Stimulated activated CD4-positive, alpha-beta T cell treated with anti-CD3 and anti-CD28 coated beads, TNF-alpha, amount 100 ng/mL, for 1 hour (primary cell): ENCODE data around the gene STK38.
"Not testable (repeated sequence)": the region's sequence is repeated elsewhere in the genome, so short reads cannot be mapped to it uniquely, and the experiment has no call there.

ENCODE experiments used
- DNase-seq, 3 donors: peaks; one replicate each; pipeline ENCODE4 v3.0.0-alpha.2; 2020; ENCODE audit warnings: low read depth in 3 of 3, low spot score in 1 of 3

The STK38 gene

DNA sequence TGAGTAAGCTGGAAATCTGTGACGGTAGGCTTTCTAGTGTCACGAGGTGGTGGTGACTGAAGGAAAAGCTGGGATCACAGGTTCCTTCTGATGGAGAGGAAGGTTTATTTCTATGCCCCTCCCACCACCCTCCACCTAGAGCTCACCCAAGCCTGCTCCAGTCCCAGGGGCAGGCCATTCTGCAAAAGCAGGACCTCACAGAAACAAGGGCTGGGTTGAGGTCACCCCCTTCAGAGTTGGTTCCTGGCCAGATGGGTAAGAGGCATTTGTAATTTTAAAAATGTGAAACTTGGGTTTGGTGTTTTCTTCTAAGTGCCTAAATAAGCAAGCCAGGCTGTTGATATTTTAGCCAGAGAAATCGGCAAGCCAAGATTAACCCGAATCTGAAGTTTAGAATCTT, 57.9 kb downstream of the STK38 start:
- DNase-seq, result no peak

DNA sequence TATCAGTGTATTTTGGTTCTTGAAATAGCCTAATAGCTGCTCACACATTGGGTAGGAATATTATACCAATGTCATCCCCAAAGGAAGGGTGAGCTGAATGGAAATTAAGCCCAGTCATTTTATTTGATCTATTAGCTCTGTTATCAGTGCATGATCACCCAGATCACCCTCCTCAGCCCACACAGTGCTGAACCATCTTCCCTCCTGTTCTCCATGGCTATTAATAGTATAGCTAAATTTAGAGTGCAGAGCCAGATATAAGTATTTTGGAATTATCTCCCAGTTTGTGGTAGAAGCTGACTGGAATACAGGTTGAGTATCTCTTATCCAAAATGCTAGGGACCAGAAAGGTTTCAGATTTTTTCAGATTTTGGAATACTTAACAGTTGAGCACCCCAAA, 59.1 kb downstream of the STK38 start:
- no peak for DNase-seq

DNA sequence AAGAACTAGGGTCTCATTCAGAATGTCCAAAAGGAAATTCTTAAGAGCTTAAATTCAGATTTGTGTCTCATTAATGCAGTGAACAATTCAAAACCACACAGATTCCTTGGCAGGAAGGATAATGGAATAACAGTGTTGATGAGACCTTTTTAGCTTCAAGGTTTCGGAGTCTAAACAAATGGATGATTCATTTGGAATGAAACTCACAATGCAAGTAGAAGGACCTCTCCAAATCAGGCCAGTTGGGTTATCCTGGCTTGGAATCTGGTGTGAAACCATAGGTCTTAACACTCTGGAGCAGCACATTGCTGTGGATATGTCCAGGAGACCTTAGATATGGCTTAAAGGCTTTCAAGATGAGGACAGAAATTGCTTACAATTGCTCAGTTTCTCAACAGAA, 59.6 kb downstream of the STK38 start:
- DNase-seq, result no peak

DNA sequence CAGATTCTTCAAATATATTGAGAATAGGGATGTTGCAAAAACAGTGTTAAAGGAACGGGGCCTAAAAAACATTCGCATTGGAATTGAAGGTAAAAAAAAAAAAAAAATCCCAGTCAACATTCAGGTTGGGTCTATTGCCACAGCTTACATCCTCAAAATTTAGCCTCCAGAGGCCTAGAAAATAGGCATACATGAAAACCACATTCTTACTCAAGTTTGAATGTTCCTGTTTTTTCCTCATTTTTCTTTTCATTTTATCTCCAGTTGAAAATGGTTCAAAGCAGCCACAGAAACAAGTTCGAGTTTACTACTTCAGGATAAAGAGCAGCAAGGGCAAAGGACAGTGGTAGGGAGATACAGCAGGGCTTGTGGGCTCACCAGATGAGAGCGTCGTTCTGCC, 62.5 kb downstream of the STK38 start:
- DNase-seq, result no peak

DNA sequence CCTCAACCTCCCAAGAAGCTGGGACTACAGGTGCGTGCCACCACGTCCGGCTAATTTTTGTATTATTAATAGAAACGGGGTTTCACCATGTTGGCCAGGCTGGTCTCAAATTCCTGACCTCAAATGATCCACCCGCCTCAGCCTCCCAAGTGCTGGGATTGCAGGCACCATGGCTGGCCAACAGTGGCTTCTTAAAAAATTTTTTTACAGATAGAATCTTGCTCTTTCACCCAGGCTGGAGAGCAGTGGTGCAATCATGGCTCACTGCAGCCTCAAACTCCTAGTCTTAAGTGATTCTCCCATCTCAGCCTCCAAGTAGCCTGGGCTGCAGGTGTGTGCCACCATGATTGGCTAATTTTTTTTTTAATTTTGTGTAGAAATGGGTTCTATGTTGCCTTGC, 64.0 kb downstream of the STK38 start:
- not testable (repeated sequence) for DNase-seq

DNA sequence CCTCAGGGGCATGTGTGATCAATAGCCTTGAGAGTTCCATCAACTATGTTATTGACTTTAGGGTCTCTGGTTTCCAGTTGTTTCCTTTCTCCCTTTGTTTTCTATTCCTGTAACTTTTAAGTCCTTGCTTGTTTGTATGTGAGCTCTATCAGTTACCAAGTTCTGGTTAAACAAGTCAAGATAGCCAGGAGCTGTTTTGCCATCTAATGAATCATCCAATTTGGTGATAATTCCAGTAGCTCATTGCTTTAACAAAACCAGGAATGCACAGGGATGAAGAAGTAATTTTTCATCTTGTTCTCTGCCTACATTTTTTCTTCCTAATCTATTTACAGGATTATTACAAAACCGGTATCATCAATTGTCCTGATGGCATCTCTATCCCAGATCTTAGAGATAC, 68.0 kb downstream of the STK38 start:
- DNase-seq, result no peak

DNA sequence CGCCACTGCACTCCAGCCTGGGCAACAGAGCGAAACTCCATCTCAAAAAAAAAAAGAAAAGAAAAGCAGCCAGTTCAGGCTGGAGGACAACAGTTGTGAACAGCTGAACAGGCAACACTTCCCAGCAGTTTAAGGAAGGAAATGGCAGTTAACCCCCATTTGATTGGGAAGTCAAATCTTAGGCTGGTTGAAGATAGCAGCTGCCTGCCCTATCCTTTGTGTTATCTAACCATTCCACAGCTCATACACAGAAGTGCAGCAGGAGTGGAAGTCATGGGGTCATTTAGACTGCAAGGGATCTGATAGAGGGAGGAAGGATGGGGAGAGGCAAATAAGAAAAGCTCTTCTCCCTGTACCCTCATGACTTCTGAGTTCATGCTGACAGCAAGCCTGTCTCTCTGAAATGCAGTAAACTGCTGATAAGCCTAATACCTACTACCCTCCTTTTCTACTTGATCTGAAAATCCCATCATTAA, 69.2 kb downstream of the STK38 start:
- no peak for DNase-seq

DNA sequence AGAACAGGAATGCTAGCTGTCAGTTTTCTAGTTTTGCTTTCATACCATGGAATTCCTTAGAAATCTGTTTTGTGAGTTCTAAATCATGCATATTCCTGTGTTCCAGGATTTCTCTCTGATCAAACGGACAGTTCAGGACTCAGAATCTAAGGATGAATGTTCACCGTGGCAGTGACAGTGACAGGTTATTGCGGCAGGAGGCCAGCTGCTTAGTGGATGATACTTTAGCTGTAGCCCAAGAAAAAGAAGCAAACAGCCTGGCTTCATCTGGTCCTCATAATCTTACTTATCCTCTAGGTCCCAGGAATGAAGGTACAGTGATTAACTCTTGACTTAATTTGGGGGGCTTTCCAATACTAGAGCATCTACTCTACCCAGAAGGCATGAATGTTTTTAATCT, 77.3 kb downstream of the STK38 start:
- no peak for DNase-seq

DNA sequence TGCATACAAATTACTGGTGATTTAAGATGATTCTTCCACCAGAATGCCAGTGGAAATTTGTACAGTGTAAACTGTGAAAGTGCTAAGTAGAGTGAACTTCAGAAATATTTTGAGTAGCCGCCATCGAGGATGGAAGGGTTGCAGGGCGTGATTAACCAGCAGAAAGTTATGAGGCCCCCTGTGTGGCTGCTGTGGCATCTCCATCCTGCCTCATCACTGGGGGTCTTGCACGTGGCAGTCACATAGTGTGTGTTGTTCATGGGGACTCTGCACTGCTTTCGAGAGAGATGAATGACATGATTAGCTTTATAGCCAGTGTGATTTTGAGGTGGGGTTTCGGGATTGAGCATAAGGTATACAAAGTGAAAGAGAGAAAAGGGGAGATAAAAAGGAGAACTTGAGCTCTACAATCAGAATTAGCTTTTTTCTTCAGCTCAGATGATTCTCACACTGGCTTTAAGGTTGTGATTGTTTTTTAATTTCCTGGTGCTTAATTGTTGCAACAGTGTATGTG, 78.1 kb downstream of the STK38 start:
- DNase-seq, result no peak

DNA sequence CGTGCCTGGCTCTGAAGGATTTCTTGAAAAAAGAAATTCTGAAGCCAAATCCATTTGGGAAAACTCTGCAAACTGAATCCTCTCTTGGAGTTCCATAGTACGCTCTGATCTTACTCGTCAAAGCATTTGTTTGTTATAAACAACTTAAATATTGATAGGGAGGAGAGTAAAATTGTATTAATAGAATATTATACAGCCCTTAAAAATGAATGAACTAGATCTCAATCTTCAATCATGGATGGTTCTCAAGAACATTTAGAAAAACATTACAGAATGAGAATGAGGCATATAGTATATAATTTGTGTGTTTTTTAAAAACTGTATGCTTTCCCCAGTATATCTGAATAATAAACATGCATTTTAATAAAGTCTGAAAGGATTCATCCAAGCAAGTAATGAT, 79.7 kb downstream of the STK38 start:
- no peak for DNase-seq

DNA sequence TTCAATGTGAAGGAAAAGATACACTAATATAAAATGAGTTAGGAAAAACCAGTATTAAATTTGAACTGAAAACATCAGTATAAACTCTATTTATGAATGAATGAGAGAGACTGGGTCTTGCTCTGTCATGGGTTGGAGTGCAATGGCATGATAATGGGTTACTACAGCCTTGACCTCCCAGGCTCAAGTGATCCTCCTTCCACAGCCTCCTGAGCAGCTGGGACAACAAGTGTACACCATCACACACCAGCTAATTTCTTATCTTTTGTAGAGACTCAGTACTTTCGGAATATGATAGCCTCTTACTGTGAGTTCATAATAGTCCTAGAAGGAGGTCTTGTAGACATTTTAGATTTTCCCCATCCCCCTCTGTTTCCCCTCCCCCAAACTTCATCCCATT, 83.0 kb downstream of the STK38 start:
- no peak for DNase-seq

DNA sequence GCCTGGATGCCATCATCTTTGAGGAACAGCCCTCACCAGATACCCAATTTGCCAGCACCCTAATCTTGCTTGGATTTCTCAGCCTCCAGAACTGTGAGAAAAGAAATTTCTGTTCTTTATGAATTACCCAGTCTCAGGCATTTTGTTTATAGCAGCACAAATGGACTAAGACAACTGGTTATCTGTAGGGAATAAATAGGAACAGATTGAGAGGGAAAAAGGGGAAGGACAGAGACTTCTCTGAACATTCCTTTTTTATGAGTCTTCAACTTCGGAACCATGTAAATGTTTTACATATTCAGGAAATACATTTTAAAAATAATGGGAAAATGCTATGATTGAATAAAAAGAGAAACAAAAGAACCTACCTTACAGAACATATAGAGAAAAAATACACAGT, 83.6 kb downstream of the STK38 start:
- DNase-seq, result no peak

DNA sequence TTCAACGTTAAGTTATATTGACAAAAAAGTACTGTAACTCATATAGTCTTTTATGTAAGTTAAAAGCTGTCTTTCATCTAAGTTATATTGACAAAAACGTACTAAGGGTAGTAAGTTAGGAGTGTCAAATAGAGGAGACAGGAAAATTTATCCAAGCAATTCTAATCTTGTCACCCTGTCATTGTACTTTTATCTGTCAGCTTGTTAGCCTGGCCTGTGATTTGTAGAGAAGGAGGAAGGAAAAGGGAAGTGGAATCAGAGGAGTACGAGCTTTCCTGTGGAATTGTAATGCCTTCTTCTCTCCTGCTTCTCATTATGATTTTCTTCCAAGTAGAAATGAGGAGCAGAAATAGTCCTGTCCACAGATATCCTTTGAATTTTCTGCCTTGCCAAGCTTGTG, 85.6 kb downstream of the STK38 start:
- DNase-seq, result no peak

DNA sequence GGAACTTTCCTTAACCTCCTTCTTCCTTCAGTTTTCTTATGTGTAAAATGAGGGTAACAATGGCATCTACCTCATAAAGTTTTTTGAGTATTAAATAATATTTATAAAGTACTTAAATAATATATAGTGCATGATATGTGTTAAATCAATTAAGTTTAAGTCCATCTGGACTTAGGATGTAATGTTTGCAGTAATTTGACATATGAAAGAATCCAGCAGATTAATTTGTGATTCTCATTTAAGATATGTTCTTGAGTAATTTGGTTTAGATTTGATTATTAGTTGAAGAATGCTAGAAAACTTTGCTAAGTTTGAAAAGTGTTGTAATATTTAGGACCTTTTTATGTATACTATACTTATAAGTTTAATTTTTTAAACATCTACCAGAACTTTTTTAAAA, 86.4 kb downstream of the STK38 start:
- DNase-seq, result no peak

DNA sequence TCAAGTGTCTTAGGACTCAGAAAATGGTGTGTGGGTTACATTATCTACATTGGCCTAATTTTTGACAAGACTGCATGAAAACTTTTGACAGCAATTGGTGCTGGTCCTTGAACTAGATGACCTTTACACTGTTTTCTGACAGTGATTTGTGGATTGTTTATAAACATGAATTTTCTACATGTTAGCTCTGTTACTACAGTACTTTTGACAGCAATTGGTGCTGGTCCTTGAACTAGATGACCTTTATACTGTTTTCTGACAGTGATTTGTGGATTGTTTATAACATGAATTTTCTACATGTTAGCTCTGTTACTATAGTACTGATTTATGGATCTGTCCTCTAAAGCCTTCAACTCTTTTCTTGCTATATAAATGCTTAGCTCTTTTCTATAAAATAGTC, 87.8 kb downstream of the STK38 start:
- no peak for DNase-seq

DNA sequence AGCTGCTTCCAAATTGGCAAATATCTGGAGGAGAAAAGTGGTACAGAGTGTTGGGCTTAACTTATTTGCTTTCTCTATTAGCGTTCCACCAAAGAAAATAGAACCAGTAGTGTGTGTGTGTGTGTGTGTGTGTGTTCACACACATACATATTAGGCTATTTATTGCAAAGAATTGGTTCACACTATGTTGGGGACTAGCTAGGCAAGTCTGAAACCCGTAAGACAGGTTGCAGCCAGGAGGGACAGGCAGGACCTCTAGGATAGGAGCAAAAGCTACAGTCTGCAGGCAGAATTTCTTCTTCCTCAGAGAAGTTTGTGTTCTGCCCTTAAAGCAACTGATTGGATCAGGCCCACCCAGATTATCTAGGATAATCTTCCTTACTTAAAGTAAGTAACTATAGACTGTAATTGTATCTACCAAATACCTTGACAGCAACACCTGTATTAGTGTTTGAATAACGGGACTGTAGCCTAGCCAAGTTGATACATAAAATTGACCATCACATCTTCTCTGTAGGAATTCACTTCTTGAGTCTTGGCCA, 91.7 kb downstream of the STK38 start:
- DNase-seq, result no peak

DNA sequence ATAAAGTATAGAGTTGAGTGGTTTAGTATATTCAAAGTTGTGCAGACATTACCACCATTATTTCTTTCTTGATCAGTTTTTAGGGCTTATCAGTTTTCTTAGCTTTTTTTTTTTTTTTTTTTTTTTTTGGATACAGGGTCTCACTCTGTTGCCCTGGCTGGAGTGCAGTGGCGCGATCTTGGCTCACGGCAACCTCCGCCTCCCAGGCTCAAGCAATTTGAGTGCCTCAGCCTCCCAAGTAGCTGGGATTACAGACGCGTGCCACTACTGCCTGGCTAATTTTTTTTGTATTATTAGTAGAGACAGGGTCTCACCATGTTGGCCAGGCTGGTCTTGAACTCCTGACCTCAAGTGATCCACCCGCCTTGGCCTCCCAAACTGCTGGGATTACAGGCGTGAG, 94.4 kb downstream of the STK38 start:
- DNase-seq, result not testable (repeated sequence)

DNA sequence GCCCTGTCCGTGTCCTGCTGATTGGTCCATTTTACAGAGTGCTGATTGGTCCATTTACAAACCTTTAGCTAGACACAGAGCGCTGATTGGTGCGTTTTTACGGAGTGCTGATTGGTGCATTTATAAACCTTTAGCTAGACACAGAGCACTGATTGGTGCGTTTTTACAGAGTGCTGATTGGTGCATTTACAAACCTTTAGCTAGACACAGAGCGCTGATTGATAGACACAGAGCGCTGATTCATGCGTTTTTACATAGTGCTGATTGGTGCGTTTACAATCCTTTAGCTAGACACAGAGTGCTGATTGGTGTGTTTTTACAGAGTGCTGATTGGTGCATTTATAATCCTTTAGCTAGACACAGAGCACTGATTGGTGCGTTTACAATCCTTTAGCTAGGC, 98.1 kb downstream of the STK38 start:
- not testable (repeated sequence) for DNase-seq

DNA sequence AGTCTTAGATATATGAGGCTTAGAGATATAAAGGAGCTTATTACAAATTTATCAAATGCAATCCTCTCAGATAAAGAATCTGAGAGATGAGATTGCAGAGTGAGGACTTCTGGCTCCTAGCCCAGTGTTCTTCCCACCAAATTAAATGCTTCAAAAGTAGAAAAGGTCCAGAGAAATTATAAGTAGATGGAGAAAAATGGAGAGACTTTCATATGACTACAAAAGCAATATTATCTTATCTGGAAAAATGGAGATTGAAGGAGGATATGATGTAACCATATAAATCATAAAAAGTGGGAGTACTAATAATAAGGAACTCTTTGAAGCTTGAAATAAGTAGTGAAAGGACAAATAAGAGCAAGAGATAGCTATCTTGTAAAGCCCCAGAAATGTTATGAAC, 101.7 kb downstream of the STK38 start:
- DNase-seq, result no peak

DNA sequence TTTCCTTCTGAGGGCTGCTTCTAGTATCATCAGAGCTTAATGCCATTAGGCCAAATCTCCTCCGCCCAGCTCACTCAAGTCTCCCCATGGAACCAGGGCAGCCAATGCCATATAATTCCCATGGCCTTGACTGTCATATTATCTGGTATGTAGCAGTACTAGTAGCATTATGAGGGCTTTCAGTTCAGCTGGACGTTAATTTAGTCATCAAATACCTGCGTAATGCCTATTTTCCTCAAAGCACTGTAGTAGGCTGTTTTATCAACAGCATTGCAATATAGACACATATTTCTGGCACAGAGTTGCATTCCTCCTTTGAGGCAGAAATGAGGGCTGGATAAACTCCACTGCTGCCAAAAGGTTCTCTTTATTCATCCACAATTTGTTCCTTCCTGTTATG, 102.8 kb downstream of the STK38 start:
- no peak for DNase-seq
